GM12891 (cell line): Measurements from ENCODE around the gene KLHL6.

Experiments
- POLR2A ChIP-seq: IDR thresholded peaks from 2 replicates; pipeline ENCODE4 v1.6.1; 2011; ENCODE audit warnings: low read depth, low read length, control low read depth
- POLR2AphosphoS5 ChIP-seq: IDR thresholded peaks from 2 replicates; pipeline ENCODE4 v1.6.1; 2011; ENCODE audit warnings: low read depth, low read length, control low read depth

DNA sequence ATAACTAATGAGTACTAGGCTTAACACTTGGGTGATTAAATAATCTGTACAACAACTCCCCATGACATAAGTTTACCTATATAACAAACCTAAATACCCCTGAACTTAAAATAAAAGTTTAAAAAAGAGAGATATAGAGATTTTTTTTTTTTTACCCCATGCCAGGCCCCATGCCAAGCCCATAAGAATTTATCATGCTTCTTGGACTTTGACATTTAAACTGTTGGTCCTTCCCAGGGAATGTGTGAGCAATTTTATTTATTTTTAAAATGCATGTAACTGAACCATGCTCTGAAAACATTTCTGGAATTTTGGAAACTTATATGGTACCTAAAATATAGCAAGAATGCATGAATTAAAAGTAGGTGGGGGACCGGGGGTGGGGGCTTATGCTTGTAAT lies 26.3 kb downstream of the KLHL6 start:
- TF ChIP-seq POLR2A (no peak), POLR2AphosphoS5 (no peak)
